ENCODE measurements around the gene RNLS. TPM values are rescaled to one million over a fixed set of nuclear protein-coding genes. Genes with fewer than 3 reads are reported as not detected.

RNLS gene
- total RNA-seq, 2 donors from 2014 or later = 2.1 to 2.4 TPM

- Mint-ChIP-seq H3K9me3 (no peaks in the 10 kb centered on the region), H3K27me3 (no peaks in the 10 kb centered on the region), H3K36me3 (ENCODE audit: low read depth) (no peaks in the 10 kb centered on the region), H3K4me3 (no peak overlapping the region), H3K27ac (no peak overlapping the region), H3K4me1 (no peaks in the 10 kb centered on the region)
- ATAC-seq (replicated peaks) = no peak
Measured at GRCh38 chr10:88465765-88466164, 117.4 kb downstream of the RNLS start.

DNA sequence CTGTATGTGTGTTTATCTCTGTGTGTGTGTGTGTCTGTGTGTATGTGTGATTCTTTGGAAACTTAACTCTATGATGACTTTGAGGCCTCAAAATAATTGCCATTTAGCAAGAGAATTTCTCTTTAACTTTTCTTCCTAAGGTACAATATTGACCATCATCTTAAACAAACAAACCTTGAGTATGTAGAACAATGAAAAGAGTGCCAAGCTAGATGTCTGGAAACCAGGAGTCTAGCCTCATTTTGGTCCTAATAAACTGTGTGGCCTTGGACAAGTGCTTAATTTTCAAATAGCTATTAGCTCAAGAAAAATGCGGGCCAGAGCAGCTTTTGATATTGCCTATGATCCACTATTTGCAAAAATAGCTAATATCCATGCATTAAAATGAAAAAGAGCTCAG is 119.3 kb downstream of the RNLS start:
- Mint-ChIP-seq H3K27ac (no peak overlapping the region), H3K4me3 (no peak overlapping the region), H3K36me3 (ENCODE audit: low read depth) (no peaks in the 10 kb centered on the region), H3K9me3 (no peaks in the 10 kb centered on the region), H3K27me3 (no peaks in the 10 kb centered on the region), H3K4me1 (no peaks in the 10 kb centered on the region)
- ATAC-seq (replicated peaks) = no peak

- Mint-ChIP-seq H3K27me3 (no peaks in the 10 kb centered on the region), H3K27ac (no peak overlapping the region), H3K9me3 (no peaks in the 10 kb centered on the region), H3K36me3 (ENCODE audit: low read depth) (no peaks in the 10 kb centered on the region), H3K4me1 (no peaks in the 10 kb centered on the region), H3K4me3 (no peak overlapping the region)
- ATAC-seq (replicated peaks) = no peak
Measured at GRCh38 chr10:88461426-88461825, 121.7 kb downstream of the RNLS start.

- ATAC-seq (replicated peaks) = no peak
- H3K9me3 Mint-ChIP-seq = no peaks in the 10 kb centered on the region
- no peaks in the 10 kb centered on the region for H3K4me1 Mint-ChIP-seq
- H3K36me3 Mint-ChIP-seq (ENCODE audit: low read depth) = no peaks in the 10 kb centered on the region
- H3K4me3 Mint-ChIP-seq = no peak overlapping the region
- no peak overlapping the region for H3K27ac Mint-ChIP-seq
- no peaks in the 10 kb centered on the region for H3K27me3 Mint-ChIP-seq
Measured at GRCh38 chr10:88459530-88459929, 123.6 kb downstream of the RNLS start.

GRCh38 chr10:88458209-88458608 is 124.9 kb downstream of the RNLS start:
- Mint-ChIP-seq H3K4me1 (no peaks in the 10 kb centered on the region), H3K27ac (no peak overlapping the region), H3K36me3 (ENCODE audit: low read depth) (no peaks in the 10 kb centered on the region), H3K27me3 (no peaks in the 10 kb centered on the region), H3K9me3 (no peaks in the 10 kb centered on the region), H3K4me3 (no peak overlapping the region)
- no peak for ATAC-seq (replicated peaks)

DNA sequence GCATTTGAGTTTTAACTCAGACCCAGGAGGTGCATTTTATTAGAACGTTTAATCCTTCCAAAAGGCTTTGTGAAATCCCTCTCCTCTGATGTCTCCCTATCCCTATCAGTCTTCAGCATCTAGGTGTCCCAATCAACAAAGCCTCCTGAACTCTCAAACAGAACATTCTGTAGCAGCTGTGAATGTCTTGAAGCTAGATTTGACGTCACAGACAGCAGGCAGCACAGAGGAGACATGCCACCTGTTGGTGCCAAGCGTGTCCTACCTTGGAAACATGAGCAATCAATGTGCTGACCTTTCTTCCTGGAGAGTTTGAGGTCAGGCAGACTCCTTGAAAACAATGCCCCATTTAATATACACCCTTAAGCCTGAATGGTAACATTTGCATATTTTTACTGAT is 125.5 kb downstream of the RNLS start:
- no peaks in the 10 kb centered on the region for H3K27me3 Mint-ChIP-seq
- H3K4me1 Mint-ChIP-seq = no peaks in the 10 kb centered on the region
- no peaks in the 10 kb centered on the region for H3K9me3 Mint-ChIP-seq
- H3K27ac Mint-ChIP-seq = no peak overlapping the region
- no peaks in the 10 kb centered on the region for H3K36me3 Mint-ChIP-seq (ENCODE audit: low read depth)
- H3K4me3 Mint-ChIP-seq = no peak overlapping the region
- ATAC-seq (replicated peaks) = no peak

DNA sequence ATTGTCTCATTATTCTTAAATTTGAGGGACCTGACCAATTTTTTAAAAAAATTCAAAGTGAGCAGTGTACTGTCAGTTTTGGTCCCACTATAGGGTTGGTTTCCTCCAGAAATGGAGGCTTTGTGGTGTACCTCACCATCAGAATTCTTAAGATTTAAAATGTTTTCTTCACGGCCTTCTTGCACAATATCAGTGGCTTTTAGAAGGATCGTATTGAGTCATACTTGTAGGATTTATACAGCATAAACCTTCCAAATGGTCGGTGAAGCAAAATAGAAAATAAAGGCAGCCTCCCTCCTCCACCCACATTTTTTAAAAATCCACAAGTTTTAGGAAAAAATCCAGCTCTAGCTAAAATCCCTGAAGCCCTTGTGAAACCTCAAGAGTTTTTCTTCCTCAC is 126.4 kb downstream of the RNLS start:
- Mint-ChIP-seq H3K4me1 (no peaks in the 10 kb centered on the region), H3K9me3 (no peaks in the 10 kb centered on the region), H3K36me3 (ENCODE audit: low read depth) (no peaks in the 10 kb centered on the region), H3K4me3 (no peak overlapping the region), H3K27ac (no peak overlapping the region), H3K27me3 (no peaks in the 10 kb centered on the region)
- ATAC-seq (replicated peaks) = no peak

GRCh38 chr10:88455831-88456230 is 127.3 kb downstream of the RNLS start:
- Mint-ChIP-seq H3K27me3 (no peaks in the 10 kb centered on the region), H3K36me3 (ENCODE audit: low read depth) (no peaks in the 10 kb centered on the region), H3K27ac (no peak overlapping the region), H3K9me3 (no peaks in the 10 kb centered on the region), H3K4me1 (no peaks in the 10 kb centered on the region), H3K4me3 (no peak overlapping the region)
- no peak for ATAC-seq (replicated peaks)

DNA sequence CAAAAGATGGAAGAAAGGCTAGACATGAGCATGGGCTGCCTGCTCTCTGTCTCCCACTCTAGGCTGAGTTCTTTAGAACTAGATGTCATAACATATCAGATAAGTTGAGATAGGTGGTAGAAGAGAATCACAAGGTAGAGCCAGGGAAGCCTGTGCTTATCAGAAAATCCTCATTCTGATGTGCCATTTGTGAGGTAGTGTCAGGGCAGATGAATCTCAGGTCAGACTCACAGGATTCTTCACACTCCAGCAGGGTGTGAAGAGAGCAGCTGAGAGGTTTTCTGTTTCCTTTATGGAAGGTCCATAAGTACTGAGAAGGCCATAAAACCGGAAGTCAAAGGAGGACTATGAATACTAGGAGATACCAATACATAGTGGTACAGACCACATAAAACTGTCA is 132.9 kb downstream of the RNLS start:
- H3K4me1 Mint-ChIP-seq = no peaks in the 10 kb centered on the region
- no peak for ATAC-seq (replicated peaks)
- H3K9me3 Mint-ChIP-seq = no peaks in the 10 kb centered on the region
- no peak overlapping the region for H3K4me3 Mint-ChIP-seq
- no peaks in the 10 kb centered on the region for H3K36me3 Mint-ChIP-seq (ENCODE audit: low read depth)
- no peak overlapping the region for H3K27ac Mint-ChIP-seq
- no peaks in the 10 kb centered on the region for H3K27me3 Mint-ChIP-seq

DNA sequence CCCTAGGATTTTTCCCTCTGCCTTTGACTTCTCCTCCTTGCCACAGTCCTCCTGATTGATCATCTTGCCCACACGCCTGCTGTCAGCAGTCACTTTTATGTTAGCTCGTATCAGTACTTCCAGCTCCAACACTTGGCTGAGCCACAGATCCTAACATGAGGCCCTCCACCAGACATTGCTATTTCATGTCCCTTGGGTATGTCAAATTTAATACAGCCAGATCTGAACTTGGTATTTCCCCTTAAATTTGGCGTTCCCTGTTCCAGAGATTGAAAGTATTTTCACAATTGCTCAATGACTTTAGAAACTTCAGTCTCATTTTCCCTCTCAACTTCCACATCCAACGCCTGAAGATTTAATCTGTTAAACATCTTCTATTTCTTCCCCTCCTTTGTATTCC is 140.4 kb downstream of the RNLS start:
- Mint-ChIP-seq H3K4me3 (no peak overlapping the region), H3K27me3 (peaks cover 6% of the 10 kb centered on the region), H3K9me3 (peaks cover 4% of the 10 kb centered on the region), H3K27ac (no peak overlapping the region), H3K4me1 (no peaks in the 10 kb centered on the region), H3K36me3 (ENCODE audit: low read depth) (no peaks in the 10 kb centered on the region)
- ATAC-seq (replicated peaks) = no peak

- peaks cover 6% of the 10 kb centered on the region for H3K27me3 Mint-ChIP-seq
- ATAC-seq (replicated peaks) = no peak
- no peak overlapping the region for H3K27ac Mint-ChIP-seq
- H3K4me1 Mint-ChIP-seq = no peaks in the 10 kb centered on the region
- no peaks in the 10 kb centered on the region for H3K36me3 Mint-ChIP-seq (ENCODE audit: low read depth)
- H3K4me3 Mint-ChIP-seq = no peak overlapping the region
- H3K9me3 Mint-ChIP-seq = peaks cover 4% of the 10 kb centered on the region
Measured at GRCh38 chr10:88440541-88440940, 142.6 kb downstream of the RNLS start.

DNA sequence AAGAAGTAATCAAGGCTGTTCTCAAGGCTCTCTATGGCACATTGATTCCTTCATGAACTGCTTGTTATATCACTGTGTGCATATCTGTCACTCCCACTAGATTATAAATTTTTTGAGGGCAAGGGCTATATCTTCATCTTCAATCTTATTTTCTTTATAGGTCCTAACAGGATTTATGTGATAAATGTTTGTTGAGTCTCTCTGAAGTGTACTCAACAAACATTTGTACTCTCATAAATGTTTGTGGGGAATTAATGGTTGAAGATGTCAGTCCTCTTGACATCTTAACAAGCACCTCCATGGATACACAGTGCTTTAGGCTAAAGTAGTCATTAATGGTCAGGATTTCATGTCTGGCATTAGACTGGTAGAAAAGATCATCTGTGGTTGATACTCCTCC is 143.2 kb downstream of the RNLS start:
- H3K27me3 Mint-ChIP-seq = peaks cover 6% of the 10 kb centered on the region
- H3K4me3 Mint-ChIP-seq = no peak overlapping the region
- no peaks in the 10 kb centered on the region for H3K36me3 Mint-ChIP-seq (ENCODE audit: low read depth)
- no peaks in the 10 kb centered on the region for H3K4me1 Mint-ChIP-seq
- peaks cover 4% of the 10 kb centered on the region for H3K9me3 Mint-ChIP-seq
- H3K27ac Mint-ChIP-seq = no peak overlapping the region
- no peak for ATAC-seq (replicated peaks)

- Mint-ChIP-seq H3K4me1 (no peaks in the 10 kb centered on the region), H3K36me3 (ENCODE audit: low read depth) (no peaks in the 10 kb centered on the region), H3K27ac (no peak overlapping the region), H3K27me3 (no peaks in the 10 kb centered on the region), H3K9me3 (peaks cover 3% of the 10 kb centered on the region), H3K4me3 (no peak overlapping the region)
- ATAC-seq (replicated peaks) = no peak
Measured at GRCh38 chr10:88437411-88437810, 145.7 kb downstream of the RNLS start.

DNA sequence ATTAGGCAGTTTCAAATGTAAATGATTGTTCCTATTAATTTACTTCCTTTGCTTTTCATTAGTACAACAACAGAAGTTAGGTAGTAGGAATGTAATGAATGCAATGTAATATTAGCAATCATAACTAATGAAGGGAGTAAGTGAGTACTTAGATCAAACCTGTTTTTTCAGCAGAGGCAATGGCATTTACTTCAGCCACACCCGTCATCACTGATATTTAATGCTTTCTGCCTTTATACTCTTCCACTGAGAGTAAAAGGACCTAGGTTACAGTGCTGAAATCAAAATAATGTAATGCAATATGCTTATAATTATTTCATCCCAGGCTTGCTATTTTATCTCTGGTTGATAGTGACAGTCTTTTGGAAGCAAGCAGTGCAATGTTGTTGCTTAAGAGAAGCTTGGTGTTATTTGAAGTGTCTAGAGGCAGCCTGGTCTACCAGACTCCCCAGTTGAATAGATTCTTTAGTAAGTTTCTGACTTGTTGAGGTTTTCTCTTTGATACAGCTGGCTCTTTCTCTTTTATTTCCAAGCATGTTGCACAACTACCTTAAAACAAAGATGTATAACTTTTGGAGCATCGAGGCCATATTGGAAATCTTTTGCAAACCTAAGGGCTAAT is 149.4 kb downstream of the RNLS start:
- Mint-ChIP-seq H3K36me3 (ENCODE audit: low read depth) (no peaks in the 10 kb centered on the region), H3K4me3 (no peak overlapping the region), H3K9me3 (peaks cover 7% of the 10 kb centered on the region), H3K4me1 (no peaks in the 10 kb centered on the region), H3K27ac (no peak overlapping the region), H3K27me3 (no peaks in the 10 kb centered on the region)
- no peak for ATAC-seq (replicated peaks)

GRCh38 chr10:88431103-88431502 is 152.0 kb downstream of the RNLS start:
- no peak for ATAC-seq (replicated peaks)
- Mint-ChIP-seq H3K27ac (no peak overlapping the region), H3K36me3 (ENCODE audit: low read depth) (no peaks in the 10 kb centered on the region), H3K4me1 (peaks cover 4% of the 10 kb centered on the region), H3K9me3 (peaks cover 7% of the 10 kb centered on the region), H3K4me3 (no peak overlapping the region), H3K27me3 (no peaks in the 10 kb centered on the region)

DNA sequence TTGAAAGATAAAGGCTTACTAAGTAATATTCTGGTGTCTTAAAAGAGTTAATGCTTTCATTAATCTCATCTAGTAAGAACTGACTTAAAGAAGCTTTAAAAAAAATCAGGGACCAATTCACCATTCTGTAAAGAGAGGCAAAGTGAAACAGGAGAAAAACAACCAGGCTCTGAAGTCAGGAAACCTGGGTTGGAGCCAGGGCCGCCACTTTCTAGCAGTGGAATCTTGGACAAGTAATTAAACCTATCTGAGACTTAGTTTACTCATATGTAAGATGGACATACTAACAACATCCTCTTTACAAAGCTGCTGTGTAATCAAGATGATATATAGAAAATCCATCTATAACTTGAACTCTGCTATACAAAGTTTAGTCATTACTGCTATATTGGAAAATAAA is 154.1 kb downstream of the RNLS start:
- no peak for ATAC-seq (replicated peaks)
- Mint-ChIP-seq H3K36me3 (ENCODE audit: low read depth) (no peaks in the 10 kb centered on the region), H3K27me3 (no peaks in the 10 kb centered on the region), H3K27ac (no peak overlapping the region), H3K4me3 (no peak overlapping the region), H3K4me1 (peaks cover 4% of the 10 kb centered on the region), H3K9me3 (peaks cover 7% of the 10 kb centered on the region)
